Hepatocyte (in vitro differentiated cells): Measurements from ENCODE around the gene ZNF81.

ENCODE experiments used
- EZH2phosphoT487 ChIP-seq: fragments of 200-600 bp; sonication (generic); IDR thresholded peaks from one replicate; pipeline ENCODE4 v1.6.1; 2018; ENCODE audit warnings: antibody characterized with exemption, mild to moderate bottlenecking, low read depth, moderate library complexity; ENCODE audit not compliant: unreplicated experiment, severe bottlenecking
- TF ChIP-seq, protein P1 (sequence below): fragments of 200-600 bp; sonication (generic); IDR thresholded peaks from 2 replicates; pipeline ENCODE4 v1.5.1; 2016; ENCODE audit warnings: antibody characterized with exemption, mild to moderate bottlenecking; ENCODE audit not compliant: poor library complexity

DNA sequence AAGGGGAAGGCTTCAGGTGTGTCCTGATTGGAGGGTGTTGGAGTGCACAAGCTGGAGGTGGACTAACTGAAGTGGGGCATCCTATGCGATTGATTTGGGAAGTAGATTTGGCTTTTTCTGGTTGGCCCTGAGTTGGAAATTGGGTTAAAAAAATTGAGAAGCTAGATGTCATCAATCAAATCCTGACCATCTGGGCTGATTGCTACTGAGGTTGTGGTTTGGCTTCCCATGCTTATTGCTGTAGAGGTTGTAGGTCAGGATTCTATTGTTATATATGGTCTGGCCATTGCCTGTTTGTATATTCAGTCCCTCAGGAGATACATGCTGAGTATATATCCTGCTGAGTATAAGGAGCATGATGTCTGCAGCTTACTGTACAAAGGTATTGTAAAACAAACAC is 7.7 kb upstream of the ZNF81 start:
- TF ChIP-seq, protein P1, sequence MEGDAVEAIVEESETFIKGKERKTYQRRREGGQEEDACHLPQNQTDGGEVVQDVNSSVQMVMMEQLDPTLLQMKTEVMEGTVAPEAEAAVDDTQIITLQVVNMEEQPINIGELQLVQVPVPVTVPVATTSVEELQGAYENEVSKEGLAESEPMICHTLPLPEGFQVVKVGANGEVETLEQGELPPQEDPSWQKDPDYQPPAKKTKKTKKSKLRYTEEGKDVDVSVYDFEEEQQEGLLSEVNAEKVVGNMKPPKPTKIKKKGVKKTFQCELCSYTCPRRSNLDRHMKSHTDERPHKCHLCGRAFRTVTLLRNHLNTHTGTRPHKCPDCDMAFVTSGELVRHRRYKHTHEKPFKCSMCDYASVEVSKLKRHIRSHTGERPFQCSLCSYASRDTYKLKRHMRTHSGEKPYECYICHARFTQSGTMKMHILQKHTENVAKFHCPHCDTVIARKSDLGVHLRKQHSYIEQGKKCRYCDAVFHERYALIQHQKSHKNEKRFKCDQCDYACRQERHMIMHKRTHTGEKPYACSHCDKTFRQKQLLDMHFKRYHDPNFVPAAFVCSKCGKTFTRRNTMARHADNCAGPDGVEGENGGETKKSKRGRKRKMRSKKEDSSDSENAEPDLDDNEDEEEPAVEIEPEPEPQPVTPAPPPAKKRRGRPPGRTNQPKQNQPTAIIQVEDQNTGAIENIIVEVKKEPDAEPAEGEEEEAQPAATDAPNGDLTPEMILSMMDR = no peak
- TF ChIP-seq EZH2phosphoT487 = no peak
